ENCODE results near the gene PTPRJ. TPM values are rescaled to one million over a fixed set of nuclear protein-coding genes. Genes with fewer than 3 reads are reported as not detected.
A peak's percentile ranks its signal among the peaks of the same experiment; 100 is the strongest.

The PTPRJ gene
- total RNA-seq, 1 experiment from 2014 or later: 10.5 TPM

DNA sequence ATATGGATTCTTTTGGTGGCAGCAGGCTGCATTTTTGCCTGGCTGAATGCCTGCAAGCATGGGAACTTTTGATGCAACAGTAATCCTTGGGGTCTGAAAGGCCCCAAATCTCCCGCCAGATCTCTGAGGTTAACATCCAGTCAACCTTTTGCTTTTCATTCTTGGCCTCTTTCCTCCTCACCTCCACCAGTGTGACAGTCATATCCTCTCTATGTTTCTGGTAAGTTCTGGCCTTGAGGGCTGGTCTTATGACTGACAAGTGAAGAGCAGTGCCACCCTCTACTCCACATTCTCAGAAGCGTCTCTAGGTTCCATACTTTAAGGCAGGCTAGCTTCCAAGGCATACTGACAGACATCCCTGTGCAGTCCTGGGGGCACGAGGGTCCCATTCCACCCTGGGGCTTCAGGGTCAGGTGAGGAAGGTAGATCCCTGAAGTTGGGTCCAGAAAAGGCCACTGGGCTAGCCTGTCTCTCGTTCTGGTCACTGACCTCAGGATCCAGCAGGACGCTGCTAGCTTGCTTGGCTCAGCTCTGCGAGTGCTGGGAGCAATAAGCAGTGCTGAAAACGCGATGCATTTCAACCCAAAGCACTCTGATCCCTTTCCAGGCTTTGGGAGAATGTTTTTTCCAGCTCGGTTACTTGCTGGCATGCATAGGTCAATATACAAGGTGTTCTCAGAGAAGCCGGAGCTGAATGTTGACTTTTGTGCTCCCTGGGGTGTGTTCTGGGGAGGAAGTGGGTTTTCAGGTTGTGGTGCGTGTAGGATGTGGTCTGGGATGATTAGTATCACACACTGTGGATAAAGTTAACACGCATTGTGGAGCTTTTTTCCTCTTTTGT lies 75.2 kb downstream of the PTPRJ start:
- 0 out of 2 replicates have a peak overlapping the region, but pooled peaks have one; percentile 15 for H2AFZ ChIP-seq (ENCODE audit: low read length)
- H3K9ac ChIP-seq (ENCODE audit: low read length): peak overlapping the region; percentile 90
- peak; percentile 92 for ATAC-seq
- H3K4me1 ChIP-seq (ENCODE audit: insufficient read depth, low read length): peaks cover 60% of the 10 kb centered on the region
- ChIA-PET CTCF (interaction anchor here (1.0 to 1.6 kb wide), 2 partner anchors 54 to 121 kb away, joined by 3 to 5 read pairs; no protein-coding TSS in a partner anchor), POLR2A (ENCODE audit: unreplicated experiment) (interaction anchor here (0.6 to 1.1 kb wide), 3 partner anchors 8 to 76 kb away, joined by 4 to 23 read pairs (median 4); no protein-coding TSS in a partner anchor)
- intact Hi-C loops (cut with micrococcal nuclease): loop anchor here (1.0 to 5.0 kb wide), 5 partner anchors 49 to 121 kb away; partner anchors contain the start of gene PTPRJ
- TSS peak; percentile 88 for BruUV-seq (replicated peaks)
- DNase-seq: peak; percentile 96
- H3K27ac ChIP-seq (ENCODE audit: low read length): peak overlapping the region; percentile 100
- H3K36me3 ChIP-seq (ENCODE audit: low read depth, low read length): no peaks in the 10 kb centered on the region
- H3K9me2 ChIP-seq (replicated peaks; ENCODE audit: low read length): no peaks in the 10 kb centered on the region
- no peaks in the 10 kb centered on the region for H4K20me1 ChIP-seq (ENCODE audit: low read length)
- TF ChIP-seq EZH2 (IDR thresholded peaks at IDR 0.05; ENCODE audit: low read length, unreplicated experiment) (no peak), EZH2phosphoT487 (IDR thresholded peaks at IDR 0.05; ENCODE audit: borderline replicate concordance, low read length) (no peak)
- TF ChIP-seq, protein P1, sequence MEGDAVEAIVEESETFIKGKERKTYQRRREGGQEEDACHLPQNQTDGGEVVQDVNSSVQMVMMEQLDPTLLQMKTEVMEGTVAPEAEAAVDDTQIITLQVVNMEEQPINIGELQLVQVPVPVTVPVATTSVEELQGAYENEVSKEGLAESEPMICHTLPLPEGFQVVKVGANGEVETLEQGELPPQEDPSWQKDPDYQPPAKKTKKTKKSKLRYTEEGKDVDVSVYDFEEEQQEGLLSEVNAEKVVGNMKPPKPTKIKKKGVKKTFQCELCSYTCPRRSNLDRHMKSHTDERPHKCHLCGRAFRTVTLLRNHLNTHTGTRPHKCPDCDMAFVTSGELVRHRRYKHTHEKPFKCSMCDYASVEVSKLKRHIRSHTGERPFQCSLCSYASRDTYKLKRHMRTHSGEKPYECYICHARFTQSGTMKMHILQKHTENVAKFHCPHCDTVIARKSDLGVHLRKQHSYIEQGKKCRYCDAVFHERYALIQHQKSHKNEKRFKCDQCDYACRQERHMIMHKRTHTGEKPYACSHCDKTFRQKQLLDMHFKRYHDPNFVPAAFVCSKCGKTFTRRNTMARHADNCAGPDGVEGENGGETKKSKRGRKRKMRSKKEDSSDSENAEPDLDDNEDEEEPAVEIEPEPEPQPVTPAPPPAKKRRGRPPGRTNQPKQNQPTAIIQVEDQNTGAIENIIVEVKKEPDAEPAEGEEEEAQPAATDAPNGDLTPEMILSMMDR (conservative IDR thresholded peaks at IDR 0.05; ENCODE audit: low read depth, low read length): no peak
- no peaks in the 10 kb centered on the region for H3K27me3 ChIP-seq (ENCODE audit: low read length)
- H3K4me3 ChIP-seq (ENCODE audit: low read length): peak overlapping the region; percentile 53
- H3K79me2 ChIP-seq (ENCODE audit: low read length): peaks cover 77% of the 10 kb centered on the region
- no peaks in the 10 kb centered on the region for H3K9me3 ChIP-seq (ENCODE audit: low read length)
- no peaks in the 10 kb centered on the region for H3F3A ChIP-seq (ENCODE audit: low read length, unreplicated experiment)
- H3K4me2 ChIP-seq (ENCODE audit: low read length): peak overlapping the region; percentile 85

DNA sequence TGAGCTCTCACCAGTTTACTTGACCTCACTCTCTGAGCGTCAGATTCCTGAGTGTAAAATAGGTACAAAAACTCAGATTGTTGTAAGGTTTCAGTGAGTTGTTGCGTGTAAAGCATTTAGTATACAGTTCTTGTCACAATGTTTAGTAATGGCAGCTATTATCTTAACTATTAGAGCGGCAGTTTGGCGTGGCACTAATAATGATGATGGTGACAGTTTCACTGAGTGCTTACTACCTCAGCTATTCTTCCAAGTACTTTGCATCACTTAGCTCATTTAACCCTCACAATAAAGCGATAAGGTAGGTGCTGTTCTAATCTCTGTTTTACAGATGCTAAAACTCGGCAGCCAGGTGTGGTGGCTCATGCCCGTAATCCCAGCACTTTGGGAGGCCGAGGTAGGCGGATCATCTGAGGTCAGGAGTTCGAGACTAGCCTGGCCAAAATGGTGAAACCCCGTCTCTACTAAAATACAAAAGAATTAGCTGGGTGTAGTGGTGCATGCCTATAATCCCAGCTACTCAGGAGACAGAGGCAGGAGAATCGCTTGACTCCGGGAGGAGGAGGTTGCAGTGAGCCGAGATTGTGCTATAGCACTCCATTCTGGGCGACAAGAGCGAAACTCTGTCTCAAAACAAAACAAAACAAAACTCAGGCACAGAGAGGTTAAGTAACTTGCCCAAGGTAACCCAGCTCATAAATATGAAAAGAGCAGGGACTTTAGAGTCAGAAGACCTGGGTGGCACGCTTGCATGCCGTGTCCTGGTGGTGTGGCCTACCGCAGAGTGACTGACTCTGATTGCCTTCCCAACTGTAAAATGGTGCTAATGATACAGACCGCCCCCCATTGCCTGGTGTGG lies 76.2 kb downstream of the PTPRJ start:
- H3K9me2 ChIP-seq (replicated peaks; ENCODE audit: low read length): no peaks in the 10 kb centered on the region
- CTCF ChIA-PET: interaction anchor here (0.6 to 1.6 kb wide), 3 partner anchors 53 to 122 kb away, joined by 3 to 5 read pairs (median 3); no protein-coding TSS in a partner anchor

More for the DNA sequence above, 76.2 kb downstream of the PTPRJ start:
- H3K27me3 ChIP-seq (ENCODE audit: low read length): no peaks in the 10 kb centered on the region
- no peak for DNase-seq
- TSS peak; percentile 64 for BruUV-seq (replicated peaks)
- H3K9me3 ChIP-seq (ENCODE audit: low read length): no peaks in the 10 kb centered on the region
- no peaks in the 10 kb centered on the region for H3F3A ChIP-seq (ENCODE audit: low read length, unreplicated experiment)
- H3K36me3 ChIP-seq (ENCODE audit: low read depth, low read length): no peaks in the 10 kb centered on the region
- intact Hi-C loops (cut with micrococcal nuclease): loop anchor here (2.0 to 5.0 kb wide), 3 partner anchors 76 to 122 kb away; partner anchors contain the start of gene PTPRJ
- H3K9ac ChIP-seq (ENCODE audit: low read length): peak overlapping the region; percentile 77
- H3K27ac ChIP-seq (ENCODE audit: low read length): peak overlapping the region; percentile 100
- no peak for ATAC-seq
- H3K4me2 ChIP-seq (ENCODE audit: low read length): peak overlapping the region; percentile 85
- peak overlapping the region; percentile 41; the same call in 1 of the 2 replicates for H3K4me3 ChIP-seq (ENCODE audit: low read length)
- peaks cover 56% of the 10 kb centered on the region for H3K4me1 ChIP-seq (ENCODE audit: insufficient read depth, low read length)
- no peak overlapping the region for H2AFZ ChIP-seq (ENCODE audit: low read length)
- no peaks in the 10 kb centered on the region for H4K20me1 ChIP-seq (ENCODE audit: low read length)
- H3K79me2 ChIP-seq (ENCODE audit: low read length): peaks cover 75% of the 10 kb centered on the region
- POLR2A ChIA-PET (ENCODE audit: unreplicated experiment): interaction anchor here (1.1 kb wide), 1 partner anchor 7 kb away, joined by 4 read pairs; no protein-coding TSS in a partner anchor
- TF ChIP-seq EZH2 (IDR thresholded peaks at IDR 0.05; ENCODE audit: low read length, unreplicated experiment) (no peak), EZH2phosphoT487 (IDR thresholded peaks at IDR 0.05; ENCODE audit: borderline replicate concordance, low read length) (no peak)
- TF ChIP-seq, protein P1 (conservative IDR thresholded peaks at IDR 0.05; ENCODE audit: low read depth, low read length): no peak
